Endodermal cell (in vitro differentiated cells): ENCODE results near the gene ZBTB20. TPM values are rescaled to one million over a fixed set of nuclear protein-coding genes. Genes with fewer than 3 reads are reported as not detected.

ENCODE experiments used
- DNase-seq: peaks from one replicate; pipeline ENCODE4 v3.0.0-alpha.2; 2017
- H3K27ac ChIP-seq: 2 replicates; pipeline ENCODE4 v1.5.1; 2013; ENCODE audit warnings: mild to moderate bottlenecking, low read depth, low read length, moderate library complexity
- H3K27me3 ChIP-seq: 2 replicates; pipeline ENCODE4 v1.6.1; 2013; ENCODE audit warnings: mild to moderate bottlenecking, low read length, moderate library complexity; ENCODE audit not compliant: insufficient read depth, control insufficient read depth, poor library complexity, severe bottlenecking
- H3K36me3 ChIP-seq: 2 replicates; pipeline ENCODE4 v1.7.0; 2013; ENCODE audit warnings: mild to moderate bottlenecking, low read length, moderate library complexity; ENCODE audit not compliant: control insufficient read depth, insufficient read depth
- H3K4me1 ChIP-seq: one replicate; pipeline ENCODE4 v1.7.0; 2013; ENCODE audit warnings: low read length; ENCODE audit not compliant: control insufficient read depth, insufficient read depth
- H3K4me3 ChIP-seq: 2 replicates; pipeline ENCODE4 v1.5.1; 2013; ENCODE audit warnings: mild to moderate bottlenecking, low read length, moderate library complexity
- H3K9ac ChIP-seq: 2 replicates; pipeline ENCODE4 v1.6.1; 2013; ENCODE audit warnings: mild to moderate bottlenecking, low read length, moderate library complexity; ENCODE audit not compliant: poor library complexity, severe bottlenecking; ENCODE audit errors: extremely low read depth
- H3K9me3 ChIP-seq: 2 replicates; pipeline ENCODE4 v1.6.1; 2013; ENCODE audit warnings: mild to moderate bottlenecking, low read length, moderate library complexity; ENCODE audit not compliant: control insufficient read depth
- H3K27ac Mint-ChIP-seq: 2 replicates; pipeline ENCODE4 v1.8.0; 2020; ENCODE audit warnings: mixed read lengths
- H3K27me3 Mint-ChIP-seq: 2 replicates; pipeline ENCODE4 v1.8.0; 2021; ENCODE audit warnings: mild to moderate bottlenecking, mixed read lengths; ENCODE audit not compliant: insufficient read depth
- H3K36me3 Mint-ChIP-seq: 2 replicates; pipeline ENCODE4 v1.8.0; 2020; ENCODE audit warnings: low read depth, mixed read lengths
- H3K4me1 Mint-ChIP-seq: 2 replicates; pipeline ENCODE4 v1.8.0; 2020; ENCODE audit warnings: mixed read lengths
- H3K4me3 Mint-ChIP-seq: 2 replicates; pipeline ENCODE4 v1.8.0; 2020; ENCODE audit warnings: mild to moderate bottlenecking, moderate library complexity, mixed read lengths
- H3K9me3 Mint-ChIP-seq: 2 replicates; pipeline ENCODE4 v1.8.0; 2020; ENCODE audit warnings: mild to moderate bottlenecking, mixed read lengths
- CTCF ChIP-seq: fragments of 200-600 bp; sonication (generic); conservative IDR thresholded peaks from 2 replicates; pipeline ENCODE4 v1.5.0; 2021; ENCODE audit warnings: antibody characterized with exemption, mild to moderate bottlenecking
- WGBS, 2 experiments: methylation state at CpG; one replicate each; pipeline versions ENCODE4 v1.1.5 to v1.1.7; 2013; ENCODE audit warnings: missing lambda C conversion rate in 2 of 2, mixed read lengths in 1 of 2; ENCODE audit not compliant: insufficient coverage in 1 of 2, insufficient read length in 1 of 2; 5-methylcytosine and 5-hydroxymethylcytosine counted together
- total RNA-seq, 2 donors: library from RNA; stranded (reverse); fragmentation: NEBNext Ultra II Directional in 1 of 2; extraction: Animal tissue kit (Norgen Biotek cat#: 25700) in 1 of 2; gene quantifications; 2 replicates in 1 of 2; 3 replicates in 1 of 2; pipeline ENCODE4 v1.2.1, GENCODE V29; 2021

Gene ZBTB20
- total RNA-seq, 2 donors from 2014 or later, result 1.6 to 2.9 TPM

- no peaks in the 10 kb centered on the region for H3K27me3 Mint-ChIP-seq
- H3K4me3 Mint-ChIP-seq, result no peak overlapping the region
- no peak overlapping the region for H3K4me3 ChIP-seq
- H3K4me1 Mint-ChIP-seq, result peaks cover 17% of the 10 kb centered on the region
- no peaks in the 10 kb centered on the region for H3K9me3 Mint-ChIP-seq
- no peaks in the 10 kb centered on the region for H3K36me3 Mint-ChIP-seq
- 88% methylated on average over 1 of the region's 1 CpG; no CpG with 5 or more reads in 1 of the 2 experiments for WGBS, 2 experiments
- no peak overlapping the region for H3K9ac ChIP-seq
- no peak overlapping the region for H3K27ac ChIP-seq
- no peaks in the 10 kb centered on the region for H3K27me3 ChIP-seq
- no peaks in the 10 kb centered on the region for H3K36me3 ChIP-seq
- H3K4me1 ChIP-seq, result peaks cover 7% of the 10 kb centered on the region
- no peak for DNase-seq
- no peak overlapping the region for H3K27ac Mint-ChIP-seq
- H3K9me3 ChIP-seq, result no peaks in the 10 kb centered on the region
- TF ChIP-seq CTCF, result no peak
Measured at GRCh38 chr3:114709102-114709501, 438.0 kb downstream of the ZBTB20 start.

- peak overlapping the region; percentile 25 for H3K4me3 ChIP-seq
- DNase-seq, result no peak
- peak overlapping the region; percentile 18 for H3K9ac ChIP-seq
- peaks cover 7% of the 10 kb centered on the region for H3K4me1 ChIP-seq
- no peaks in the 10 kb centered on the region for H3K9me3 Mint-ChIP-seq
- no peak for TF ChIP-seq CTCF
- peaks cover 17% of the 10 kb centered on the region for H3K4me1 Mint-ChIP-seq
- 82 to 100% methylated on average over 1 to 4 of the region's 4 CpGs for WGBS, 2 experiments
- H3K27ac Mint-ChIP-seq, result peak overlapping the region; percentile 86
- H3K4me3 Mint-ChIP-seq, result no peak overlapping the region
- no peaks in the 10 kb centered on the region for H3K9me3 ChIP-seq
- no peaks in the 10 kb centered on the region for H3K36me3 ChIP-seq
- H3K27me3 Mint-ChIP-seq, result no peaks in the 10 kb centered on the region
- no peaks in the 10 kb centered on the region for H3K36me3 Mint-ChIP-seq
- H3K27me3 ChIP-seq, result no peaks in the 10 kb centered on the region
- no peak overlapping the region for H3K27ac ChIP-seq
Measured at GRCh38 chr3:114707252-114707860, 439.7 kb downstream of the ZBTB20 start.

- H3K27ac Mint-ChIP-seq, result peak overlapping the region; percentile 11
Measured at GRCh38 chr3:114706591-114707232, 440.4 kb downstream of the ZBTB20 start.

More at GRCh38 chr3:114706591-114707232, 440.4 kb downstream of the ZBTB20 start:
- Mint-ChIP-seq H3K9me3 (no peaks in the 10 kb centered on the region), H3K27me3 (no peaks in the 10 kb centered on the region), H3K36me3 (no peaks in the 10 kb centered on the region), H3K4me1 (peaks cover 17% of the 10 kb centered on the region), H3K4me3 (no peak overlapping the region)
- Histone ChIP-seq H3K4me1 (peaks cover 7% of the 10 kb centered on the region), H3K4me3 (peak overlapping the region; percentile 25), H3K9me3 (no peaks in the 10 kb centered on the region), H3K36me3 (no peaks in the 10 kb centered on the region), H3K9ac (peak overlapping the region; percentile 18), H3K27me3 (no peaks in the 10 kb centered on the region), H3K27ac (no peak overlapping the region)
- no peak for TF ChIP-seq CTCF
- WGBS, 2 experiments, result 93% methylated on average over 3 of the region's 3 CpGs; no CpG with 5 or more reads in 1 of the 2 experiments
- peak; percentile 55 for DNase-seq
